EL (cell line): ENCODE measurements around the gene SLC25A26.
"Not testable (repeated sequence)": the region's sequence is repeated elsewhere in the genome, so short reads cannot be mapped to it uniquely, and the experiment has no call there.

Source experiments
- DNase-seq: peaks from one replicate; pipeline ENCODE4 v3.0.0-alpha.2; 2016

The SLC25A26 gene, protein sequence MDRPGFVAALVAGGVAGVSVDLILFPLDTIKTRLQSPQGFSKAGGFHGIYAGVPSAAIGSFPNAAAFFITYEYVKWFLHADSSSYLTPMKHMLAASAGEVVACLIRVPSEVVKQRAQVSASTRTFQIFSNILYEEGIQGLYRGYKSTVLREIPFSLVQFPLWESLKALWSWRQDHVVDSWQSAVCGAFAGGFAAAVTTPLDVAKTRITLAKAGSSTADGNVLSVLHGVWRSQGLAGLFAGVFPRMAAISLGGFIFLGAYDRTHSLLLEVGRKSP

DNA sequence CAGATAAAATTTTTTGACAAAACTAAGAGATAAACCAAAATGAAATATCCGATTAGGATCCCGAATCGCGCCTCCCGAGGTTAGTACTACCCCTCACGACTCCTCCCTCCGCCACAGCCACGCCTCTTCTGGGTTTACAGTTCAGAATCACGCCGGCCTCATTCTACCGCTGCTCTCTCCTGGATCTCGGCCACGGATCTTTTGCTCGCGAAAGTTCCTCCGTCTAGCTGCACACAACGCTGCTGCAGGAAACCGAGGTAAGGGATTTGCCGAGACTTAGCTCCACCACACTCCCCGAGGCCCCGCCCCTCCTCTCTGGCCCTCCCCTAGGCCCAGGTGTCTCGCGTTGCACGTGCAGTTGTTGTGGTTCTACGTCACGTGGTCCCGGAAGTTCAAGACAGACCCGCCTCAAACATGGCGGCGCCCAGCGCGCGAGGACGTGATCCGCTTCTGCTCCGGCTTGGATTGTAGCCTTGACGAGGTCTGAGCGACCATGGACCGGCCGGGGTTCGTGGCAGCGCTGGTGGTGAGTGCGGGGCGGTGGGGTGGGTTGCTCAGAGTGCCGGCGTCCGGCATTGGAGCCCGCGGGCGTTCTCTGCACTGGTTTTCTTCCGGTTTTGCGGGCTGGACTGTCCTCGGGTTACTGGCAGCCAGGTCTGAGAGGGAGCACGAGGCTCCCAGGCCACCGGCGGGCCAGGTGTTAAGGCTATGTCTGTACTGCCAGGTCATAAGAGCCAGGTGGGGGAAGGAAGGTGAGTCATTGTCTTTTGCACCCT is at the start of gene SLC25A26:
Gene SLC25A26, plus strand, starts transcription at position 400 of the 776 bp plus-strand sequence. Its CDS starts 94 bp downstream, at position 494.
- DNase-seq = peak; percentile 97

DNA sequence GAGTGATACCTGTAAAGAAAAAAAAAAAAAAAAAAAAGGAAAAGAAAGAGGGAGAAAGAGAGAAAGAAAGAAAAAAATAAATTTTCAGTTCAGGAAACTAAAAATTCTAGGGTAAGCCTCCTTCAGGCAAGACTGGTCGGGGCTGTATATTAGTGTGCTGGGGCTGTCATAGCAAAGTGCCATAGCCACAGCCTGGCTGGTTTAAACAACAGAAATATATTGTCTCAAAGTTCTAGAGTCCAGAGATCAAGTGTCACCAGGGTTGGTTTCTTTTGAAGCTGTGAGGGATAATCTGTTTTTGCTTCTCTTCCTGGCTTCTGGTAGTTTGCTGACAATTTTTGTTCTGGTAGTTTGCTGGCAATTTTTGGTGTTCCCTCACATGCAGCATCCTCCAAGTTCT is 48.4 kb upstream of the SLC25A26 start:
- no peak for DNase-seq

DNA sequence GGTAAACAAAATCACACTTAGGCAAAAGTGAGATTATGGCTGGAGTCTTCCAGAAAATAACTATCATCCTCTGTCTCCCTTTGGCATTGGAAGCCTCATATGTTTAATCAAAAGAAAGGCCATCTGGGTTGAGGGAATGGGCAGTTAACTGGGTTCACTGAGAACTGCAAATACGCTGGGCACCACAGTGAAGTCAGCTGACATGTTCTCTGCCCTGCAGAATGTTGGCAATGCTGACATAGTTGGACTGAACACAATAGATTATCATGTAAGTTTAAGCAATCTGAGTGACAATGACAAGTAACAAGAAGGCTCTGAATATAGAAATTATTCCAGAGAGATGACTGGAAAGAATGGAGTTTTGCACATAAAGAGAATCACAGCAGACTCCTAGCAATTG is 43.8 kb upstream of the SLC25A26 start:
- no peak for DNase-seq

DNA sequence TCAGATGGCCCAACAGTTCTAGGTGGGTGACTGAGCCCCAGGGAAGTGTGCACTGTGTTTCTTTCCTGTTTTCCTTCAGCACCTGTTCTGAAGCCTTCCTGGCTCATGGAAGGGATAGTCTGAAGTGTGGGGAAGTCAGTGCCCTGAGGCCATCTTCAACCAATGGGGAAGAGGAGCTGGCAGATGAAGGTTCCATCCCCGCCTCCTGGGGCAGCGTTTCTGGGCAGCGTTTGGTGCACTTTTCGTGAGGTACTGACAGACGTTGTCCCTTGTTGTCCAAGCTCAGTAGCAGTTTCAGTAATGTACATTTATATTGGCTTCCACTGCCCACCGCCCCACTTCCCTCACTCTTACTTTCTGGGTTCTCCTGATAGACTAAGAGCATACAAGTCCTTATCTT is 42.6 kb upstream of the SLC25A26 start:
- DNase-seq = no peak

DNA sequence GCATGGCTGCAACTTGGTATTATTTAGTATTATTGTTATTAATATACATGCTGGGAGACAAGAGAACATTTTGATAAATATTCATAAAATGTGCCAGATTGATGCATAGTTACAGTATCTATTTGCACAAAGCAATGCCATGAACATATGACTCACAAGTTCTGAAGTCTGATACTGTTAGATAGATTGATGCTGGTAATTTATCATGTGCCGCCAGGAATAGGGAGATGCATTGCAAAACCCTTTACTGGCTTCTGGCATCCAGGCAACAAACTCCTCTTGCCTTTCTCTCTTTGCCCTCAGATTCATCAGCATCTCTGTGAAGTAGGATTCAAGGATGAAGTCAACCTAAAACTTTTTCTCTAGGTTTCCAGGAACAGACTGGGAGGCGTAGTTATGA is 41.0 kb upstream of the SLC25A26 start:
- DNase-seq = no peak

DNA sequence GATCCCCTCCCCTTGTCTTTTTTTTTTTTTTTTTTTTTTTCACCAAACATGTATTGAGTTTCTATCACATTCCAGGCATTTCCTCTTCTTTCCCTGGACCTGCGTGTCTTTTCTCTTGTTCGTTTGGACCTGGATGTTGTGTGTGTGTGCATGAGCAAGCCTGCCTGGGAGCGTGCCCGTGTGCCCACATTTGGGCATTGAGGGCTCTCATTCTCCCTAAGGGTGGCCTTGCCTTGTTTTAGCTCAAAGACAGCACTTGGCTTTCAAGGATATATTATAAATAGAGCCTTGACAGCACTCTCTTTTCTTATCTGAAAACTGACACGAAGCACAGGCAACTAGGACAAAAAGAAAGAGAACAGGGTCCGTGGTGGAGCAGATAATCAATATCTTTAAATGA is 39.0 kb upstream of the SLC25A26 start:
- no peak for DNase-seq

DNA sequence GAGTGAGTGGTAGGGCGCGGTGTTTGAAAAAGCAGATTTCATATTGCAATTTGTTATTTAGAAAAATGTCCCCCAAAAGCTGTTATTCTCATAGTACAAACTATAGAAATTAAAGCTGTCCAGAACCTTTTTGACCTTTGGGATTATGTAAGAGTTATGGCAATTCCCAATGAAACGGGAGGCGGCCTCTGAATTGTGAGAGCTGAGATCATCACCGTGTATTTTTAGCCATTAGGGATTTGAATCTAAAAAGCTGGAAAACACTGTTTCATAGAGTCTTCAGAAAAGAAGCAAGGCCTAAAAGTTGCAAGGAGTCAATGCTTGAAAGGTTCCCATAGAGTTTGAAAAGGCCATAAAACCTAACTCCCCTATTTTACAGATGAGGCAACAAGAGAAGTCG is 38.6 kb upstream of the SLC25A26 start:
- DNase-seq = no peak

DNA sequence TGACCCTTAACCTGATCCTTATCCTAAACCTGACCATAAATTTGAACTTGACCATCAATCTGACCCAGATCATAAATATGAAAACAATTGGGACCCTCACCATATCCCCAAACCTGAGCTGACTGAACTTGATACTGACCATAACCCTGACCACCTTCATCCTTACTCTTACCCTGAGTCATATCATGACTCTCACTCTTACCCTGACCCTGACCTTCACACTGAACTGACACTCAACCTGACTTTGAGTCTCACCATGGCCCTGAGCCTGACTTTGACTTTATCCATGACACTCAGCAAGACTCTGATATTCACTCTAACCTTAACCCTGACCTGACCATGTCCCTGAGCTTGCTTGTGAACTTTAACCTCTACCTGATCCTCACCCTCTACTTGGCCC is 34.3 kb upstream of the SLC25A26 start:
- DNase-seq = no peak

DNA sequence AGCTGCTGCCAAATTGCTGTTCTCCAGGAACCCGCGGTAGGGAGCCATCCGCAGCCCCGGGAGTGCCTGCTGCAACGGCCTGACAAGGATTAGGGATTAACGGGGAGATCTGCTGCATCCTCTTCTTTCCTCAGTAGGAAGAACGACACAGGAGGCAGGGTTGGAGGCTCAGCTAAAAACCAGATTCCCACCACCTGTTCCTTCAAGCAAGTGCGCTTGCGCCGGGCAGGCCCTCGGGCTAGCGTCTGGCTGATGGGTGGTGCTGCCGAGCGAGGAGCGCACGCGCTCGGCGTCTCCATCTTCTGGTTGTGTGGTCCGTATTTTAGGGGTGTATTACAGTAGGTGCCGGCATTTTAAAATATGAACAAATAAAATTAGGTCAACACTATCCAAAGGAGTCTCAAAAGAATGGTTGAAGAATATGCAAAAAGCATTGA is 25.4 kb upstream of the SLC25A26 start:
- peak; percentile 51 for DNase-seq

DNA sequence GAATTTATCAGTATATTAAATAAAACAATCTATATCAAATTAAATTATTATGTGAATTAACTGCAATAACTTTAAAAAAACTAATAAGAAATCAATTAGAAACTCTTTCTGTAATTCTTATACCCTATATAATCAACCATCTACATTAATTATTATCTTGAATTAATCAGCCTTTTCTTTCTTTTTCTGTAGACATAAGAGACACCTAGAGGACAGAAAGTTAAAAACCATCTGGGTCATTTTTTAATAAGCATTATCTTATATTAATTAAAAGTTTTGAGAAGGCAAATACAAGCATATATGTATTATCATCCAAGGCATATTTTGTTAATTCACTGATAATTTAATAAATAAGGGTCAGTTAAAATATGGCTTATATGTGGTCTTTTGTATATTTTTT is 24.2 kb upstream of the SLC25A26 start:
- no peak for DNase-seq

DNA sequence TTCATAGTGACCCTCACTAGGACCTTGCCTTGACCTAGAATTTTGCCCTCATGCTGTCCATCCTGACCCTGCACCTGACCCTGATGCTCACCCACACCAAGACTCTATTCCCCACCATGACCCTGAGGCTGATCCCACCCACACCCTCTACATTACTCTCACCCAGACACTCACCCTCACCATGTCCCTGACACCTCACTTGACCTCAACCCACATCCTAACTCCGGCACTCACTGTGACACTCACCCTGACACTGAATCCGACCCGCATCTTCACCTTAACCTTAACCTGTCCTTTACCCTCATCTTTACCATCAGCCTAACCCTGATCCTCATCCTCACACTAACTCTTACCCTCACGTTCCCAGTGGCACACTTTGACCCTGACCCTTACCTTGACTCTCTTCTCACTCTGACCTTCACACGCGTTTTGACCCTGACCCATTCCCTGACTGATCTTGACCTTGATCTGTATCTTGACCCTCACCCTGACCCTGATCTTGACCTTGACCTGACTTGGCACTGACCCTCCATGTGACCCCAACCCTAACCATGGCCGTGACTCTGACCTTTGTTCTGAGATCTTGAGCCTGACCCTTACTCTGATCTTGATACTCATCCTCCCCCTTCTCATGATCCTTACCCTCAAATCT is 22.2 kb upstream of the SLC25A26 start:
- DNase-seq = no peak

DNA sequence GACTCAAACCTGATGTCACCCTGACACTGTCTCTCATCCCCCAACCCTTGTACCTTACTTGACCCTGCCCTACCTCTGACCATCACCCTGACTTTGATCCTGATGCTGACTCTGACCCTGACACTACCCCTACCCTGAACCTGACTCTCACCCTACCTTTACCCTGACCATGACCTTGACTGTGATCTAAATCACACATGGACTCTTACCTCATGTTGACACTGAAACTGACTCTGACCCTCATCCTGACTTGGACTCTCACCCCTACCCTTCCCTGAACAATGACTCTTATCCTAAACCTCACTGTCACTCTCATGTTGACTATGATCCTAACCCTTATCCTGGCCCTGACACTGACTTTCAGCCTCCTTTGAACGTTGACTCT is 21.7 kb upstream of the SLC25A26 start:
- no peak for DNase-seq

DNA sequence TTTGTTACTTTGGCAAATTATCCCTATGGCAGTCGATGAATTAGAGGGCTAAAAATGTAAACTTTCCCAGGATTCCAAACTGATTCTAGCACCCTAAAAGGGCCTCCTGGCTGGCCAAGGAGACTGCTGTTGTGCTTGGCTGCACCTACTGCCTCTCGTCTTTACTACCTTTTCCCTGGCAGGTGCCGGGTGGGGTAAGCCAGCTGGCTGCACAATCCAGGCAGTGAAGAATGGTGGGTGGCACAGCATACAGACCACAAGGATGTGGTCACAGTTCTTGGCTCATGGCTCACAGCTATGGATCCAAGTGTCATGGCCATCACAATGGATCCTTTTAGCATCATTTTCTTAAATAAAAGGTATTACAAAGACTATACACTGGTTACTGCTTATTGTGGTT is 20.7 kb upstream of the SLC25A26 start:
- DNase-seq = no peak

DNA sequence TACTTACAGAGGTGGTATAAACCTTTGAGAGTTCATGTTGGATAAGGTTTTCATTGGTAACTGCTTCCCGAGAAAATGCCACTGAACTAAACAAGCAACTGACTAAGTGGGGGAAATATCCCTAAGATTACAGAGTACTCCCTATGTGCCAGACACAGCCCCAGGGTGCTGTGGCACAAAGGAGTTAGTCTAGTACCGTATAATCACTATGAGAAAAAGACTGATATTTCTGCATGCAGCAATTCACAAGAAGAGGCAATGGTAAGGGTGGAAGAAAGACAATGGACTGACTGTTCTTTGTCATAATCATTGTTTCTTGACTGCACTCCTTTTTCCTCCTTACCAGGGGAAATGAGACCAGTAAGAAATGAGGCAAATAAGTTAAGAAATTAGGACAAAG is 20.0 kb upstream of the SLC25A26 start:
- DNase-seq = no peak

DNA sequence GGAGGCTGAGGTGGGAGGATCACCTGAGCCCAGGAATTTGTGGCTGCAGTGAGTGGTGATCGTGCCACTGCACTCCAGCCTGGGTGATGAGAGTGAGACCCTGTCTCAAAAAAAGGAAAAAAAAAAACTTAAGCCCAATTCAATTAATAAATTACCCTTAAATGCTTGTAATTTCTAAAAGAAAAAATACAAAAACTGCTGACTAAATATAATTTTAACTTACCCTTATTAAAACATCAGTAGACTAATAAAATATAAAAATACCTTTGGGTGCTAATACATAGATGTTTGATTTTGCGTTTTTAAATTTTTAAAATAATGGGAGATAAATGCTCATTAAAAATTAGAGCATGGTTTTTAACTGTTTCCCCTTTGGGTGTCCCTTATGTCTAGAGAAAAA is 17.5 kb upstream of the SLC25A26 start:
- no peak for DNase-seq

DNA sequence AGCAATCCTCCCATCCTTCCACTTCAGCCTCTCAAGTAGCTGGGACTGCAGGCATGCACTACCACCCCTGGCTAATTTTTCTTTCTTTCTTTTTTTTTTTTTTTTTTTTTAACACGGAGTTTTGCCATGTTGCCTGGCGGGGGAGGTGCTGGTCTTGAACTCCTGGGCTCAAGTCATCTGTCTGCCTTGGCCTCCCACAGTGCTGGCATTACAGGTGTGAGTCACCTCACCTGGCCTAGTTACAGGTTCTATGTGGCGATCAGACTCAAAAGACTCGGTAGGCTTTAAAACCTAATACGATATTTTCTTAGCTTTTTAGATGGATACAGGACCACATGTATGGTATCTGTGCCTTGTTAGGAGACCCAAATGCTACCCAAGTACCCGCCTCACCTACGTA is 14.0 kb upstream of the SLC25A26 start:
- no peak for DNase-seq

DNA sequence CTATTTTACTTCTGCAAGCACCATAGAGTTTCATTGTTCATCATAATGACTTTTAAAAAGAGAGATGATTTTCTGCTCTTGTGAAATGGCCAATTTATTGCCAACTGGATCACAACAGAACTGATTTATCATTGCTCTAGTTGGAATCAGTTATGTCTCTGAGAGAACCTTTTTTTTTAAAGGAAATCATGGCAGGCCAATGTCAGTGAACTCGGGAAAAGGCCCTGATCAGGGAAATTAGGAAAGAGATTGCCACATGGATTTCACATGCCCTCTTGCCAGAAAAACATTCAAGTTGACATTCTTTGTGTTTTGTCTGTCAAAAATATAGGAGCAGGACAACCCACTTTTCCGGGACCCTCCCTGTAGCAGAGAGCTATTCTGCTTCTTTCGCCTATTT is 12.6 kb upstream of the SLC25A26 start:
- no peak for DNase-seq

DNA sequence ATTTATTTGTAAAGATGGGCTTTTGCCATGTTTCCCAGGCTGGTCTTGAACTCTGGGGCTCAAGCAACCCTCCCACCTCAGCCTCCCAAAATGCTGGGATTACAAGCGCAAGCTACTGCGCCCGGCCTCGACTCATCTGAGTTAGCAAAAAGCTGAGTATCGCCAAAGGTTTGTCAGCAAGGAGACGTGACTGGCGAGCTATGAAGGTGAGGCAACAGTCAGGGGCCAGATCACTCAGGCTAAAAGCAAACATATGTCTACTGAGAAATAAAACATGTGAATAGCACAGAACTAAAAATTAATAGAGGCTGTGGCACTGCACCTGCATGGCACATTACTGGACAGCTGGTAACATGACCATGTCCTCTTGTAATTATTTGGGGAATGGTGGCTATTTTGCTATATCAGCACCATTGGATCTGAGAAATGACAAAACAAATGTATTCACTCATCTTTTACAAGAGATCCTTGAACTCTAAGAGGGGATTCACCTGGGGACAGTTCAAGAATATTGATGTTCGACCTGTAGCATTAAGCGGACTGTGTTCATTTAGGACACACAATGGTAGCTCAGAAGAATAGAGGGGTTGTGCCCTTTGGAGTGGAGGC is 10.0 kb upstream of the SLC25A26 start:
- DNase-seq = no peak

DNA sequence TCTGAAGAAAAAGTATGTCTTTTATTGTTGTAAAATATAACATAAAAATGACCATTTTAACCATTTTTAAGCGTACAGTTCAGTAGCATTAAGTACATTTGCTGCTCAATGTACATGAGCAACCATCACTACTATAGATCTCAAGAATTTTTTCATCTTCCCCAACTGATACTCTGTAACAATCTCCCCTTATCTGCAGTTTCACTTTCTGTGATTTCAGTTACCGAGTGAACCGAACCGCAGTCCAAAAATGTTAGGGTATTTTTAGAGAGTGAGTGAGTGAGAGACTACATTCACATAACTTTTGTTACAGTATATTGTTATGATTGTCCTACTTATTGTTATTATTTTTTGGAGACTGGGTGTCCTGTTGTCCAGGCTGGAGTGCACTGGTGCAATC is 9.0 kb upstream of the SLC25A26 start:
- no peak for DNase-seq

DNA sequence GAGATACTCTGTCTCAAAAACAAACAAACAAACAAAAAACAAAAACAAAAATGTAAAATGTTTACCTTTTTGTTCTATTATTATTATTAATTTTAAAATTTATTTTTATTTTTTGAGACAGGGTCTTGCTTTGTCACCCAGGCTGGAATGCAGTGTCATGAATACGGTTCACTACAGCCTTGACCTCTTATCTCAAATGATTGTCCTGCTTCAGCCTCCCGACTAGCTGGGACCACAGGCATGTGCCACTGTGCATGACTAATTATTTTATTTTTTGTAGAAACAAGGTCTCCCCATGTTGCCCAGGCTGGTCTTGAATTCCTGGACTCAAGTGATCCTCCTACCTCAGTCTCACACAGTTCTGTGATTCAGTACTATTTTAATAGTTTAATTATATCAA is 5.7 kb upstream of the SLC25A26 start:
- DNase-seq = no peak

DNA sequence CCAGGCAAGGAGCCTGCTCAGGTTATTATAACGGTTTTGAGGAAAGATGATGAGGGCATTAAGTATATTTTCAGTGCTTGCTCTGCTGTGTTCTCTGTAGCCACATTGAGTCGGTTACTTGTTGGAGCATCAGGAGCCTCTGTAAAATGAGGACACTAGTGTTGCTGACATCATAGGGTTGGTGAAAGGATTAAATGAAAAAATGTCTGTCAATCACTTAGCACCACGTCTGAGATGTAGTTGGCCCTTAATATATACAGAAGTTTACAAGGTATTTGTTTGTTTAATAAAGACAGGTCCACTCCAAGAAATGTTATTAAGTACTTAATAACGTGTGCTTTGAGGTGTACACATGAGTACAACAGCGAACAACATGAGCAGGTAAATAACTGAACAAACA is 735 bp upstream of the SLC25A26 start:
- DNase-seq = no peak

DNA sequence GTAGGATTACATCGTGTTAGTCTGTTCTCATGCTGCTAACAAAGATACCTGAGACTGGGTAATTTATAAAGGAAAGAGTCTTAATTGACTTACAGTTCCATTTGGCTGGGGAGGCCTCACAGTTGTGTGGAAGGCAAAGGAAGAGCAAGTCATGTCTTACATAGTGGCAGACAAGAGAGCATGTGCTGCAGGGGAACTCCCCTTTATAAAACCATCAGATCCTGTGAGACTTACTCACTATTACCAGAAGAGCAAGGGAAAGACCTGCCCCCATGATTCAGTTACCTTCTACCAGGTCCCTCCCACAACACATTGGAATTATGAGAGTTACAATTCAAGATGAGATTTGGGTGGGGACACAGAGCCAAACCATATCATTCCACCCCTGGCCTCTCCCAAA is 3.4 kb downstream of the SLC25A26 start:
- no peak for DNase-seq

DNA sequence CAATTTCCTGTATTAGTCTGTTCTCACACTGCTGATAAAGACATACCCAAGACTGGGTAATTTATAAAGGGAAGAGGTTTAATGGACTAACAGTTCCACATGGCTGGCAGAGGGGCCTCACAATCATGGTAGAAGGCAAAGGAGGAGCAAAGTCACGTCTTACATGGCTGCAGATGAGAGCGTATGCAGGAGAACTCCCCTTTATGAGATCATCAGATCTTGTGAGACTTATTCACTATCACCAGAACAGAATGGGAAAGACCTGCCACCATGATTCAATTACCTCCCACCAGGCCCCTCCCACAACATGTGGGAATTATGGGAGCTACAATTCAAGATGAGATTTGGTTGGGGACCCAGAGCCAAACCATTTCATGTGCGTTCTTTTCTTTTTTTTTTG is 5.3 kb downstream of the SLC25A26 start:
- DNase-seq = not testable (repeated sequence)

DNA sequence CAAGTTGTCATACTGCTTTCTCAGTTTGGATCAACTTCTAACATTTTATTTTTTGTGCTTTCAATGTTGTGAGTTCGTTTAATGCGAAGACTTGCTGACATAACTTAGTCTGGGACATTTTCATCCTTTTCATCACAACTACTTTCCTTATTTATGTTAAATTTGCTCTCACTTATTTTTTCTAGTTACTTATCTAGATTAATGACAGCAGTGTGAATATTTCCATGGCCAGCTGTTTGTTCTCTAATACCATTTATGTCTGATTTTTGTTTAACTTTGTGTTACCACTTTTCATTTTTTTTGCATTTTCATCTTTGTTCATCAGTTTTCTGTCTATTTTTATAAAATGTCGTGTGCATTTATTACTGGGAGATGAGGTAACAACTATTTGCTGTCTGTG is 6.2 kb downstream of the SLC25A26 start:
- DNase-seq = no peak
